Cardiac fibroblast (primary cell): ENCODE measurements around the gene C19orf73.
A peak's percentile ranks its signal among the peaks of the same experiment; 100 is the strongest.
"Not testable (repeated sequence)": the region's sequence is repeated elsewhere in the genome, so short reads cannot be mapped to it uniquely, and the experiment has no call there.

Source experiments
- DNase-seq, 2 donors: peaks; one replicate each; pipeline versions ENCODE4 v3.0.0 to v3.0.0-alpha.2; 2010; ENCODE audit warnings: low read depth in 2 of 2
- H3K4me3 ChIP-seq, 2 donors: replicated peaks in 1 of 2; 1 replicate in 1 of 2; 2 replicates in 1 of 2; pipeline ENCODE4 v1.5.1; 2011; ENCODE audit warnings: low read depth in 2 of 2, low read length in 2 of 2, mild to moderate bottlenecking in 2 of 2, moderate library complexity in 1 of 2
- CTCF ChIP-seq: IDR thresholded peaks from one replicate; pipeline ENCODE4 v1.5.1; 2011; ENCODE audit warnings: low read depth, mild to moderate bottlenecking, low read length, inconsistent platforms

C19orf73 gene

GRCh38 chr19:49084206-49085019 lies 34.5 kb downstream of the C19orf73 start:
- no peak for DNase-seq
- H3K4me3 ChIP-seq = peak overlapping the region; percentile 19 to 92
- no peak for TF ChIP-seq CTCF

GRCh38 chr19:49081273-49081672 lies 37.7 kb downstream of the C19orf73 start:
- TF ChIP-seq CTCF = no peak
- no peak for DNase-seq
- H3K4me3 ChIP-seq = no peak overlapping the region

GRCh38 chr19:49080392-49080791 lies 38.6 kb downstream of the C19orf73 start:
- TF ChIP-seq CTCF = no peak
- no peak overlapping the region for H3K4me3 ChIP-seq
- no peak for DNase-seq

- peak; percentile 68 to 77 for DNase-seq
- H3K4me3 ChIP-seq = not testable (repeated sequence)
- peak; percentile 58 for TF ChIP-seq CTCF
These were observed 44.1 kb downstream of the C19orf73 start for GRCh38 chr19:49074869-49075268.

GRCh38 chr19:49073514-49074378 lies 45.2 kb downstream of the C19orf73 start:
- DNase-seq = peak in 1 of 2 donors; percentile 28
- peak; percentile 35 for TF ChIP-seq CTCF
- no peak overlapping the region for H3K4me3 ChIP-seq

GRCh38 chr19:49071860-49072547 lies 46.9 kb downstream of the C19orf73 start:
- no peak for TF ChIP-seq CTCF
- H3K4me3 ChIP-seq = no peak overlapping the region
- no peak for DNase-seq
